ENCODE results near the gene PTPRJ.
A peak's percentile ranks its signal among the peaks of the same experiment; 100 is the strongest.
"Not testable (repeated sequence)": the region's sequence is repeated elsewhere in the genome, so short reads cannot be mapped to it uniquely, and the experiment has no call there.

PTPRJ gene

DNA sequence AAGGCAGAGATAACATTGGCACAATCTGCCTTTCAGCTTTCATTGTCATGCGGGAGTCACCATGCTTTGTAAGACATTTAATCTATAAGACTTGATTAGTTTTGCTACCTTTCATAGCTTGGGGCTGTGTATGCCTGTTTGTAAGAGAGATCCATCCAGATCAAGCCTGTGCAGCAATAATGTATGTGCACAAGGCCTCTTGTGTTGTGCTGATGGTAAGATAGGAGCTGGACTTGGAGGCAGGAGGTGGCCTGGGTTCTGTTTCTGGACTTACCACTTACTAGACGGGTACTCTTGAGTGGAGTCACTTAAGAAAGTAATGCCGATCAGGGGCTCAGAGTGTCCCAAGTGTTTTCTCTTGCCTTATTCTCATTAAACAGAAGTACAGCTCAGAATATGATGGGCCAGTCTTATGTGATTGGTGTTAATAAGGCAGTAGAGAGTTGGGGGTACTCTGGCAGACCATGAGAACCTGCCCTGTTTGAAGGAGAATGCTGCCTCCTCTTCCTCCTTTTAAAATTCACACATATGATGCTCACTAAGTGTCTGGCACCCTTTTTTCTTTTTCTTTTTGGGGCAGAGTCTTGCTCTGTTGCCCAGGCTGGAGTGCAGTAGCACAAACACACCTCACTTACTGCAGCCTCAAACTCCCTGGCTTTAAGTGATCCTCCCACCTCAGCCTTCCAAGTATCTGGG is 30.9 kb downstream of the PTPRJ start:
- TF ChIP-seq GATA1 (IDR thresholded peaks at IDR 0.05; ENCODE audit: low read depth, low read length) (no peak), POLR2A (IDR thresholded peaks at IDR 0.05; ENCODE audit: low read length) (no peak)
- peak; percentile 33 to 39 for DNase-seq

DNA sequence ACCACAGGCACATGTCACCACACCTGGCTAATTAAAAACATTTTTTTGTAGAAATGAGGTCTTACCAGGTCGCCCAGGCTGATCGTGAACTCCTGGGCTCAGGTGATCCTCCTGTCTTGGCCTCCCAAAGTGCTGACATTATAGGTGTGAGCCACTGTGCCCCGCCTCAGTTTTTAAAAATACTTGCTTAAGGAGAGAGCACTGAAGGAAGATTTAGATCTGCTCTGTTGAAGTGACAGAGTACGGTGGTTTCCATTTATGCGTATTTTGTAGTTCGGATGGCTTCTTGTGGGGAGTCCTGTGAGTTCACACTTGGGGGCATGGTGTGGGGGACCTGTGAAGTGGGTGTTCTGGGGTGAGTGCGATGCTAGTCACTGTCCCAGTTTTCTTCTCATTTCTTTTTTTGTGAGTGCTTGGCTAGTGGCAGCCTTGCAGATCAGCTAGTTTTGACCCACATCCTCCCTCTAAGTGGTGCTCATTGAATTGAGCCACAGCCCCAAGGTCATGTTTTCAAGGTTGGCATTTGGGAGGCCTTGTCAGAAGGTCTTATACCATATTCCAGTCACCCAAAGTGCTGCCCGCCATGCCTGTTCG is 31.5 kb downstream of the PTPRJ start:
- DNase-seq = no peak

DNA sequence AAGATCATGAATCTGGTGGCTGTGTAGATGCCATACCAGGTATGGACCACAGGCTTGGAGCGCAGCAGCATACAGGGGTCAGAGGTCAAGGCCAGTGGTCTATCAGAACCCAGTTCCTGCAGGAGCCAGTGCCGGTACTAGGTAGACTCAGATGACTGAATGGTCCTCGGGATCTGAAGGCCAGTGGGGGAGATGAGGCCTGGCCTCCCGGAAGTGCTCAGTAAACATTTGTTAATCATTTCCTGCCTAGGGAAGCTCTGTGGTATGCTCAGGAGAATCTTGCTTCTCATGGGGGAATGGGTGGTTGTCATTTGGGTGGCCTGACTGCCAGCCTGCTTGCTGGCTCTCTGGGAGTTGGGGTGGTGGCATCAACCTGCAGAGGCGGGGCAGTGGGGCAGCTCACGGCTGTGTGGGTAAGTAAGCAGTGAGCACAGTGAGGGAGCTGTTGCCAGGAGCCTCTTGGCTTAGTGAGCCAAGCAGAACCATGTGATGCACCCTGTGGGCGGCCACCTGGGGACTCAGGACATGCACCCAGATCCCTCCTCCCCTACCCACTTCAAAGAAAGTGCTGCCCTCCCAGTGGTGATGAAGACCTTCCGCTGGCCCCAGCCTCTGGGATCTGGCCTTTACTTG is 33.0 kb downstream of the PTPRJ start:
- no peak for TF ChIP-seq POLR2A (IDR thresholded peaks at IDR 0.05; ENCODE audit: low read length)
- TF ChIP-seq GATA1 (IDR thresholded peaks at IDR 0.05; ENCODE audit: low read depth, low read length) = no peak
- no peak for DNase-seq

More for the DNA sequence above, 31.5 kb downstream of the PTPRJ start:
- TF ChIP-seq POLR2A (IDR thresholded peaks at IDR 0.05; ENCODE audit: low read length) (no peak), GATA1 (IDR thresholded peaks at IDR 0.05; ENCODE audit: low read depth, low read length) (no peak)

DNA sequence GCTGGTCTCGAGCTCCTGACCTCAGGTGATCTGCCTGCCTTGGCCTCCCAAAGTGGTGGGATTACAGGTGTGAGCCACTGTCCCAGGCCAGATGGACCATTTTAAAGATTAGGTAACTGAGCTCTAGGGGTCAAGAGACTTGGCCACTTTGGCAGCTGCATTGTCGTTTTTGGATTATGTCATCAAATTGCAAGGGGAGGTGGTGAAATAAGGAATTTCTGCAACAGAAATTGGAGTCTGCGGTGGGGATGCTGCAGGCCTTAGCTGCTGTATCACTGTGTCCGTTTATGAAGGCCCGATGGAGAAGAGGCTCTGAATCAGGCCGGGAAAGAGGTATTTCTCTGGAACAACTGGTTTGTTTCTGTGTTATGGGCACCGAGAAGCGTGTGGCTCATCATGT is 34.6 kb downstream of the PTPRJ start:
- TF ChIP-seq GATA1 (IDR thresholded peaks at IDR 0.05; ENCODE audit: low read depth, low read length) = no peak
- no peak for TF ChIP-seq POLR2A (IDR thresholded peaks at IDR 0.05; ENCODE audit: low read length)
- no peak for DNase-seq

DNA sequence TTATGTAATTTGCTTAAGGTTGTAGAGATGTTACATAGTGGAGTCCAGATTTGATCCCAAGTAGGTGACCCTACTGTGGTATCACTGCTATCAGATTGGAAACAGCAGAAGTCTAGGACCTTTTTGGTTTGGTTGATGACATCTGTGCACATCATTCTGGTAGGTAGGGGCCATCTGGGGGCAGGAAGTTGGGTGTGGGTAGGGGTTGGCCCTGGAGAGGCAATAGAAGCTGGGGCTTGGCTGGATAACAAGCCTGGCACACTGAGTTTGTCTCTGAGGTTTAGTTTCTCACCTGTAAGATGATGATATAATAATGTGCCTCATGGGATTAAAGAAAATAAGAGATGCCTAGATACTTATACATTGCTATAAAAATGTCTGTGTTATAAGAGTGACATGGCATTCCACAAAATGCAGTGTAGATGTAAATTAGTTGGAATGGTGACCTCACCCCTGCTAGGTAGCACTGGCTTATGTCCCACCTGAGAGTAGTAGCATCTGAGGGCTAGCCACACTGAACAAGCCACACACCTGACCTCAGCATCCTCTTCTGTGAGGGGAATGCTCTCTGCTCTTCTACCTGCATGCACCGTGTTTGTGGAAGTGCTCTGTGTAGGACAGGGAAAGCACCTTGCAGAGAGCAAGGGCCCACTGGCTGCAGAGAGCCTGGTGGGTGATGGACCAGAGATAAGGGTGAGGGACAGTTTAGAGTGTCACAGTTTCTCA is 36.9 kb downstream of the PTPRJ start:
- no peak for TF ChIP-seq POLR2A (IDR thresholded peaks at IDR 0.05; ENCODE audit: low read length)
- TF ChIP-seq GATA1 (IDR thresholded peaks at IDR 0.05; ENCODE audit: low read depth, low read length) = no peak
- DNase-seq = peak in 1 of 2 experiments; percentile 29

DNA sequence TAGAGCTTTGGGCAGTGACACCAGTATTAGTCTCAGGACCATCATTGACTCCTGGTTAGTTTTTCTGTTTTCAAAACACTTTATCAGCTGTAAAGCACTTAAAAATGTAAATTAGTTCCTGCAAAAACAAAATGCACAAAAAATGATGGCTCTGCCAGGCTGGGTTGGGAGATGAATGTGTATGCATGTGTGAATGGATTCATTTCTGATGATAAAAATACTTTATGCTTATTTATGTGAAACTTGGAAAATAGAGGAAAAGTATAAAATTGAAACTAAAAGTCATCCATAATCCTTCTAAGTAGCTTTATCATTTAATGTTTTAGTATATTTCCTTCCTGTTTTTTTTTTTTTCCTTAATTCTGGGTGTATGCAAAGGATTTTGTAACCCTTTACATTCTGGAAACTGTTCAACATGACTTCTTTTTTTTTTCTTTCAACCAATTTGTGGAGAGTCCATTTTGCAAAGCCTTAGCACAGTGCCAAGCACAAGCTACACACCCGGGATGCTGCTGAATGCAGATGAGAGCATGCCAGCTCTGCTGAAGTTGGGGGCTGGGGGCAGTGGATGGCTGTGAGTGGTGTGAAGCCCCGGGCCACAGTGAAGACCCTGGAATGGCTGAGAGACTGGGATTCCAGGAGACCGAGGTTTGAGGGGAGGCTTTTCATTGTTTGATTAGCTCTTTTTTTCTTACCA is 37.6 kb downstream of the PTPRJ start:
- no peak for TF ChIP-seq GATA1 (IDR thresholded peaks at IDR 0.05; ENCODE audit: low read depth, low read length)
- TF ChIP-seq POLR2A (IDR thresholded peaks at IDR 0.05; ENCODE audit: low read length) = no peak
- DNase-seq = no peak

DNA sequence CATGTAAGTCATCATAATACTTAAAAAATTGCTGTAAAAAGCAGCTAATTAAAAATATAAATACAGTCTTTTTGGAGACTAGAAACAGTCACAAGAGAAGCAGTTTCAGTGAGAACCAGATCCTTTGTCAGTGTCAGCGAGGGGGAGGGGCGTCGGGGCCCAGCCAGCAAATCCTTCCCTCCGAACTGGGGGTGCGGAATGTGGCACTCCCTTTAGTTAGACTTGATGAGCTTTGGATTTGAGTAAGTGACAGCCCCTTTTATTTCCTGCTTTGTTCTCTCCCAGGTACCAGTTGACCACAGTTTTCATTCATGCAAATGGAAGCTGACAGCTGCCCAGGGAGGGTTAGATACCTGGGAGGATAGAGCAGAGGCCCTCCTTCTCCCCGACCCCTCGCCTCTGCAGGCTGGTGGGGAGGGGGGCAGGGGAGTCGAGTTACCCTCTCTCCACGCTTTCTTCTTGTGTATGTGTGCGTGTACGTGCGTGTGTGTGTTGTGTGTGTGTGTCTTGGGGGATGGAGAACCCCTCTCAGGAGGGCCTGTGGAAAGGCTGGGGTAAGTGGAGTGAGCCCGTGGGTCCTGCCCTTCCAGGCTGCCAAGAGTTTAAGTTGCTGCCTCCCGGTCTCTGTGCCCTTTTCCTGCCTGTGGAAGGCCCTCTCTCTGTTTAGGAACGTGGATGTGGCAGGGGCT is 38.3 kb downstream of the PTPRJ start:
- no peak for DNase-seq
- TF ChIP-seq GATA1 (IDR thresholded peaks at IDR 0.05; ENCODE audit: low read depth, low read length) (no peak), POLR2A (IDR thresholded peaks at IDR 0.05; ENCODE audit: low read length) (no peak)

DNA sequence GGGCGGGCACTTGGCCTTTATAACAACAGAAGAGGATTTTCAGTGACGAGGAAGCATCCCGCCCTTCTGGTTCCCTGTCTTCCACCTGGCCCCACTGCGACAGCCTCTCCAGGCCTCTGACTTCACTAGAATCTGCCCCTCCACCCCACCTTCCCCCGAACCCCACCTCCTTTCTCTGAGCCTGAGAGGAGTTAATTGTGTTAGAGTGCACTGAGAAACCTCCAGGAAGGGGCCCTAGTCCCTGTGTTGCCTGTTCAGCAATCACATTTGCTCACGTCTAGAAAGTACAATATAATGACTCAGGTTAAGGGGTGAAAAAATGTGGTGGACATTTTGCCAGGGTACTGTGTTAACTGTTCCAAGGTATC is 38.8 kb downstream of the PTPRJ start:
- no peak for DNase-seq

DNA sequence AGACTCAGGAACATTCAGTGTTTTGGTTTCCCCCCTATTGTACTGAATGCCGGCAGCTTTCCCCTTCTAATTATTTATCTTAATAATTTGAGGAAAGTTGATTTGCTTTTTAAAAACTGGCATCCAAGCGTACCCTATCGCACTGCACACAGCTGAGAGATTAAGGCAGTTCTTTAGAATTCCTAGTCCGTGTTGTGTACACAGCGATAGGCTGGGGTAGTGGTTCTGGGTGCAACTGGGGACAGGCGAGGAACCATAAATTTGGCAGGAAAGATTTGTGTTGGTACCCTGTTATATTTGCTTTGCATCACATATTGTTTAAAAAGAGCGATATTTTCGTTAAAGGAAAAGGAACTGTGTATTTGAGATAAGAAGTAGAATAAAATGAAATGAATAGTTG is 39.2 kb downstream of the PTPRJ start:
- TF ChIP-seq POLR2A (IDR thresholded peaks at IDR 0.05; ENCODE audit: low read length) (no peak), GATA1 (IDR thresholded peaks at IDR 0.05; ENCODE audit: low read depth, low read length) (no peak)
- DNase-seq = no peak

More for the DNA sequence above, 38.8 kb downstream of the PTPRJ start:
- TF ChIP-seq POLR2A (IDR thresholded peaks at IDR 0.05; ENCODE audit: low read length) = no peak
- no peak for TF ChIP-seq GATA1 (IDR thresholded peaks at IDR 0.05; ENCODE audit: low read depth, low read length)

DNA sequence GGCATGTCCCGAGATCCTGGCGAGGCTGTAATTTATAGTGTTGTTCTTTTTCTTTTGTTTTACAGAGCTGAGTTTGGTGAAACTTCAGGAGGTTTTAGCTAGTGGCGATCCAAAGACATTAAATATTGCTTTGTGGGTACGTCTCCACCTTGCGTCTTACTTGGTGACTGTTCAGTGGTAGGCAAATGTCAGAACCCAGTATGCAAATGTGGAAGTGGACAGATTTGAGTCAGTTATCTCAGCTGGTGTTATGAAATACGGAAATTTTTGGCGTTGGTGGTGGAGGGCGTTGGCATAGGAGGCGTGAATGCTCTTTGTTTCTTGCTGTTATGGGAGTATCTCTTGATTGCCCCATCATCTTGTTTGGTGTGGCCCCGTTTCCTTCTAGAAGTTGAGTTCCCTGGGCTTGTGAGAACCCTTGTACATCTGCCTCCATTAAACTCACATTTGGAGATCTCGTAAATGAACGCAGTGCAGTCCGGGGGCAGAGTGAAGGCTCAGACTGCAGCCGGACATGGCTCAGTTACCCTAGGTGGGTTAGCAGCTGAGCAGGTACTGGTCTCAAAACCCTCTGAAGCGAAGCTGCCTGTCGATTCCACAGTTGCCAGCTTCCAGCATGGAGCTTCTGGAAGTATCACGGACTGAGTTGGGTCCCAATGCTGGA is 39.9 kb downstream of the PTPRJ start:
- peak; percentile 19 to 20 for DNase-seq

DNA sequence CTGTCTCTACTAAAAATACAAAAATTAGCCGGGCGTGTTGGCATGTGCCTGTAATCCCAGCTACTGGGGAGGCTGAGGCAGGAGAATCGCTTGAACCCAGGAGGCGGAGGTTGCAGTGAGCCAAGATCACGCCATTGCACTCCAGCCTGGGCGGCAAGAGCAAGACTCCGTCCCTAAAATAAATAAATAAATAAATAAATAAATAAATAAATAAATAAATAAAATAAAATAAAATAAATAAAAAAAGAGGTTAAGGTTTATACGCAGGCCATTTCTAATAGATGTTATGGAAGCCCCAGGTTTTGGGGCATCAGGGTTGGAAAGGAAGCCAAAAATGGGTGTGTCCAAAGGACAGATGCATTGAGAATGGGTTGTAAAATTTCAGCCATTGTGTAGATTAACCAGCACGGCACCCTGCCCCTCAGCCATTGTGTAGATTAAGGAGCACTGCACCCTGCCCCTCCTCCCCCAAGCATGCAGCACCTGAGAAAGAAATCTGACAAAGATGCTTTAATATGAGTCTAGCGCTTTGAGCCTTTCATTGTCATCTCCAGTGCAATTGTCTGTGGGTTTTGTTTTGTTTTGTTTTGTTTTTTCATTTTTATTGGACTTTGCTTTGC is 41.0 kb downstream of the PTPRJ start:
- not testable (repeated sequence) for DNase-seq

More for the DNA sequence above, 39.9 kb downstream of the PTPRJ start:
- TF ChIP-seq POLR2A (IDR thresholded peaks at IDR 0.05; ENCODE audit: low read length) = no peak
- no peak for TF ChIP-seq GATA1 (IDR thresholded peaks at IDR 0.05; ENCODE audit: low read depth, low read length)

DNA sequence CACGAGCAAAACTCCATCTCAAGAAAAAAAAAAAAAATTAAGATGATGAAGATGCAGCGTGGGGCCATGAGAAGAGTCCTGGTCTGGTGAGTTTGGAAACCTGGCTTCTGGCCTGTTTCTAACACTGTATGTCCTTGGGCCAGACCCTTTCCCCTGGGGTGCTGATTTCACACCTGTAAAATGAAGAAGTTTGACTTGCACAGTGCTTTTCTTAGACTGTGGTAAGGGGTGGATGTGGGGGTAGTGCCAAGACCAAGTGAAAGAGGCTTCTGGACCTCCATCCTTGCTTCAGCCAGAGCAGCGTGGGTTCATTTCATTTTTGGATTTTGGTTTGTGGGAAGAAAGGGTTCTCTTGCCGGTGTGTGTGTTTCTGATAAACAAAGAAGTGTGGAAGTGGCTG is 42.1 kb downstream of the PTPRJ start:
- TF ChIP-seq POLR2A (IDR thresholded peaks at IDR 0.05; ENCODE audit: low read length) (no peak), GATA1 (IDR thresholded peaks at IDR 0.05; ENCODE audit: low read depth, low read length) (no peak)
- no peak for DNase-seq

DNA sequence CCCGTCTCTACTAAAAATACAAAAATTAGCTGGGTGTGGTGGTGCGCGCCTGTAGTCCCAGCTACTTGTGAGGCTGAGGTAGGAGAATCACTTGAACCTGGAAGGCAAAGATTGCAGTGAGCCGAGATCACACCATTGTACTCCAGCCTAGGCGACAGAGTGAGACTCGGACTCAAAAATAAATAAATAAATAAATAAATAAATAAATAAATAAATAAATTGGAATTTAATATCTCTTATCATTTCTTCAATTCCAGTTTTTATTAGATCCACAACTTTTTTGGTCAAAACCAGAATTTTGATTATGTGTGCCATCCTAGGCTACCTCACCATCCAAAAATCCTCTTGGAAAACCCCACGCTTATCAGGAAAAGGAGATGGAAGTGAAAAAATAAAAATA is 43.2 kb downstream of the PTPRJ start:
- not testable (repeated sequence) for DNase-seq

Data from erythroblast (primary cell).